ENCODE data around the gene PTPRD.

Gene PTPRD

GRCh38 chr9:8492679-8493078, 2120.1 kb downstream of the PTPRD start:
- no peak overlapping the region for H3K4me3 ChIP-seq (ENCODE audit: low read length)
- TF ChIP-seq CTCF (IDR thresholded peaks at IDR 0.05; ENCODE audit: insufficient read depth, low read depth, low read length, missing control alignments), result no peak
- DNase-seq (ENCODE audit: low read depth), result peak; percentile 35

- TF ChIP-seq CTCF (IDR thresholded peaks at IDR 0.05; ENCODE audit: insufficient read depth, low read depth, low read length, missing control alignments), result no peak
- H3K4me3 ChIP-seq (ENCODE audit: low read length), result no peak overlapping the region
- DNase-seq (ENCODE audit: low read depth), result no peak
These were observed 2120.8 kb downstream of the PTPRD start for GRCh38 chr9:8492024-8492423.

GRCh38 chr9:8491563-8491962, 2121.2 kb downstream of the PTPRD start:
- no peak for TF ChIP-seq CTCF (IDR thresholded peaks at IDR 0.05; ENCODE audit: insufficient read depth, low read depth, low read length, missing control alignments)
- no peak overlapping the region for H3K4me3 ChIP-seq (ENCODE audit: low read length)
- no peak for DNase-seq (ENCODE audit: low read depth)

- peak; percentile 39 for DNase-seq (ENCODE audit: low read depth)
- no peak overlapping the region for H3K4me3 ChIP-seq (ENCODE audit: low read length)
- TF ChIP-seq CTCF (IDR thresholded peaks at IDR 0.05; ENCODE audit: insufficient read depth, low read depth, low read length, missing control alignments), result no peak
These were observed 2123.0 kb downstream of the PTPRD start for GRCh38 chr9:8489835-8490234.

GRCh38 chr9:8486095-8486494, 2126.7 kb downstream of the PTPRD start:
- peak; percentile 51 for TF ChIP-seq CTCF (IDR thresholded peaks at IDR 0.05; ENCODE audit: insufficient read depth, low read depth, low read length, missing control alignments)
- DNase-seq (ENCODE audit: low read depth), result peak; percentile 16
- H3K4me3 ChIP-seq (ENCODE audit: low read length), result no peak overlapping the region

- TF ChIP-seq CTCF (IDR thresholded peaks at IDR 0.05; ENCODE audit: insufficient read depth, low read depth, low read length, missing control alignments), result no peak
- no peak for DNase-seq (ENCODE audit: low read depth)
- no peak overlapping the region for H3K4me3 ChIP-seq (ENCODE audit: low read length)
These were observed 2128.1 kb downstream of the PTPRD start for GRCh38 chr9:8484597-8485191.

- H3K4me3 ChIP-seq (ENCODE audit: low read length), result no peak overlapping the region
- no peak for TF ChIP-seq CTCF (IDR thresholded peaks at IDR 0.05; ENCODE audit: insufficient read depth, low read depth, low read length, missing control alignments)
- DNase-seq (ENCODE audit: low read depth), result no peak
These were observed 2135.4 kb downstream of the PTPRD start for GRCh38 chr9:8477450-8477849.

All from epithelial cell of esophagus (primary cell).